ENCODE measurements around the gene RBM33. TPM values are rescaled to one million over a fixed set of nuclear protein-coding genes. Genes with fewer than 3 reads are reported as not detected.

Gene RBM33
- total and polyA plus RNA-seq, 7 donors = 11.6 to 49.3 (median 40.4) TPM

DNA sequence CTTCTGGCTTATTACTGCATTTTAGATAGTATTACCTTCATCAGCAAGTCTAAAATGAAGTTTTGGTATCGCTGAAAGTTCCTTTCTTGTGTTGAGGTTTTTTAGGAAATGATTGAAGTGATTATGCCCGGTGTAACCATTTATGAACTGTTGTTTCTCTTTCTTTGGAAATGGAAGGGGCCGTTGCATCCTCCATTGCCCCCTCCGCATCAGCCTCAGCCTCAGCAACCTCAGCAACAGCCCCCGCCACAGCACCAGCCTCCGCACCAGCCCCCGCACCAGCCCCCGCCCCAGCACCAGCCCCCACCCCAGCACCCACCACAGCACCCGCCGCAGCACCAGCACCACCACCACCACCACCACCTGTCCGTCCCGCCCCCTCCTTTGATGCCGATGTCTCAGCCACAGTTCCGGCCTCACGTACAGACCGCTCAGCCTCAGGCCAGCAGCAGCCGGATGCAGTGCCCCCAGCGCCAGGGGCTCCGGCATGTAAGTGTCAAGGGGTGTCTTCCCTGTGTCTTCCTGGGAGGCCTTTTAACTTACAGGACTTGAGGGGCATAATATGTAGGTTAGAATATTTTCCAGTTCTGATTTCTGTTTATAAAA is 95.2 kb downstream of the RBM33 start:
- DNase-seq (no peak), ATAC-seq (no peak)
- no peak for TF ChIP-seq CTCF (IDR thresholded peaks at IDR 0.05)
- Histone ChIP-seq H3K4me1 (peaks cover 3% of the 10 kb centered on the region), H3K27me3 (ENCODE audit: insufficient read depth in 3 of 3, low read length in 2 of 3) (no peaks in the 10 kb centered on the region), H3K4me3 (no peak overlapping the region), H3K36me3 (ENCODE audit: insufficient read depth in 1 of 2, low read depth in 1 of 2) (peaks cover 2 to 68% of the 10 kb centered on the region in 2 donors), H3K9me3 (no peaks in the 10 kb centered on the region), H3K27ac (no peak overlapping the region)
- WGBS, 3 donors = 93 to 97% (median 94%) methylated on average over 14 to 19 of the region's 19 CpGs
- intact Hi-C loops (cut with DNase I) = loop anchor here in 1 of 2 donors (2.0 to 10.0 kb wide), 2 partner anchors 95 to 141 kb away; partner anchors contain the start of gene RBM33

GRCh38 chr7:155741082-155741481 is 96.6 kb downstream of the RBM33 start:
- no peak for DNase-seq
- Histone ChIP-seq H3K27me3 (ENCODE audit: insufficient read depth in 3 of 3, low read length in 2 of 3) (no peaks in the 10 kb centered on the region), H3K4me3 (no peak overlapping the region), H3K4me1 (peaks cover 3% of the 10 kb centered on the region), H3K9me3 (no peaks in the 10 kb centered on the region), H3K36me3 (ENCODE audit: insufficient read depth in 1 of 2, low read depth in 1 of 2) (peaks cover 6 to 78% of the 10 kb centered on the region in 2 donors), H3K27ac (peak overlapping the region; percentile 33)
- WGBS, 3 donors = 31 to 51% (median 39%) methylated on average over 8 of the region's 8 CpGs
- TF ChIP-seq CTCF (IDR thresholded peaks at IDR 0.05) = no peak
- intact Hi-C loops (cut with DNase I) = loop anchor here in 1 of 2 donors (2.0 kb wide), 1 partner anchor 142 kb away; no protein-coding TSS in a partner anchor
- ATAC-seq = peak in 1 of 4 donors; percentile 50

DNA sequence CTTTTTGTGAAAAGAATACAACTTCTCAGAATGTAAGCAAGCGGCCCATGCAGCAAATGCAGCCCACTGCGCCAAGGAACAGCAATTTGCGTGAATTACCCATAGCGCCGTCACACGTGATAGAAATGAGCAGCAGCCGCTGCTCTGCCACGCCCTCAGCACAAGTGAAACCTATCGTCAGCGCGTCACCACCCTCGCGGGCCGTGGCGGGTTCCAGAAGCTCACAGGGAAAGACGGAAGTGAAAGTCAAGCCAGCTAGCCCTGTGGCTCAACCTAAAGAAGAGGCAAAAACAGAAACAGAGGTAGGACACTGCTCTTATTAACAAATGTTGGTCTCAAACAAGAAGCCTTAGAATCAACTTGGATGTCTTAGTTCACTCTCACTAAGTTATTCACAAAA is 97.3 kb downstream of the RBM33 start:
- WGBS, 3 donors = 95 to 97% (median 96%) methylated on average over 16 of the region's 16 CpGs
- Histone ChIP-seq H3K4me3 (no peak overlapping the region), H3K27me3 (ENCODE audit: insufficient read depth in 3 of 3, low read length in 2 of 3) (no peaks in the 10 kb centered on the region), H3K36me3 (ENCODE audit: insufficient read depth in 1 of 2, low read depth in 1 of 2) (peaks cover 6 to 86% of the 10 kb centered on the region in 2 donors), H3K9me3 (no peaks in the 10 kb centered on the region), H3K27ac (peak overlapping the region; percentile 33), H3K4me1 (peaks cover 6% of the 10 kb centered on the region)
- ATAC-seq (no peak), DNase-seq (no peak)
- TF ChIP-seq CTCF (IDR thresholded peaks at IDR 0.05) = no peak
- intact Hi-C loops (cut with DNase I) = loop anchor here in 1 of 2 donors (2.0 kb wide), 1 partner anchor 143 kb away; no protein-coding TSS in a partner anchor

GRCh38 chr7:155743177-155743576 is 98.7 kb downstream of the RBM33 start:
- no peak overlapping the region for H3K27ac ChIP-seq
- DNase-seq (no peak), ATAC-seq (no peak)
- H3K27me3 ChIP-seq (ENCODE audit: insufficient read depth in 3 of 3, low read length in 2 of 3) = no peaks in the 10 kb centered on the region
- H3K4me3 ChIP-seq = no peak overlapping the region
- no peaks in the 10 kb centered on the region for H3K9me3 ChIP-seq
- H3K36me3 ChIP-seq (ENCODE audit: insufficient read depth in 1 of 2, low read depth in 1 of 2) = peaks cover 6 to 78% of the 10 kb centered on the region in 2 donors
- WGBS, 3 donors = 87 to 92% (median 89%) methylated on average over 4 of the region's 4 CpGs
- intact Hi-C loops (cut with DNase I) = no loop called here
- H3K4me1 ChIP-seq = peaks cover 12% of the 10 kb centered on the region
- no peak for TF ChIP-seq CTCF (IDR thresholded peaks at IDR 0.05)
